Measurements from ENCODE around the gene TESK1. TPM values are rescaled to one million over a fixed set of nuclear protein-coding genes. Genes with fewer than 3 reads are reported as not detected.
"Not testable (repeated sequence)": the region's sequence is repeated elsewhere in the genome, so short reads cannot be mapped to it uniquely, and the experiment has no call there.

TESK1 gene
- total RNA-seq, 1 donor from 2014 or later = 42.4 TPM

GRCh38 chr9:35574578-35575122 lies 30.4 kb upstream of the TESK1 start:
- Mint-ChIP-seq H3K36me3 (no peaks in the 10 kb centered on the region), H3K4me1 (ENCODE audit: unreplicated experiment) (no peaks in the 10 kb centered on the region), H3K9me3 (peaks cover 1% of the 10 kb centered on the region), H3K27me3 (no peaks in the 10 kb centered on the region), H3K27ac (no peak overlapping the region), H3K4me3 (no peak overlapping the region)
- no peak for DNase-seq (ENCODE audit: extremely low spot score, unreplicated experiment)
- TF ChIP-seq CTCF (conservative IDR thresholded peaks at IDR 0.05) = no peak

GRCh38 chr9:35575478-35575877 lies 29.6 kb upstream of the TESK1 start:
- Mint-ChIP-seq H3K4me1 (ENCODE audit: unreplicated experiment) (no peaks in the 10 kb centered on the region), H3K27ac (no peak overlapping the region), H3K36me3 (no peaks in the 10 kb centered on the region), H3K4me3 (no peak overlapping the region), H3K27me3 (no peaks in the 10 kb centered on the region), H3K9me3 (peaks cover 5% of the 10 kb centered on the region)
- no peak for DNase-seq (ENCODE audit: extremely low spot score, unreplicated experiment)
- TF ChIP-seq CTCF (conservative IDR thresholded peaks at IDR 0.05) = no peak

GRCh38 chr9:35577486-35577885 lies 27.6 kb upstream of the TESK1 start:
- no peaks in the 10 kb centered on the region for H3K4me1 Mint-ChIP-seq (ENCODE audit: unreplicated experiment)
- peaks cover 5% of the 10 kb centered on the region for H3K9me3 Mint-ChIP-seq
- TF ChIP-seq CTCF (conservative IDR thresholded peaks at IDR 0.05) = no peak
- H3K36me3 Mint-ChIP-seq = no peaks in the 10 kb centered on the region
- DNase-seq (ENCODE audit: extremely low spot score, unreplicated experiment) = no peak
- no peak overlapping the region for H3K27ac Mint-ChIP-seq
- H3K27me3 Mint-ChIP-seq = no peaks in the 10 kb centered on the region
- no peak overlapping the region for H3K4me3 Mint-ChIP-seq

GRCh38 chr9:35579130-35579529 lies 25.9 kb upstream of the TESK1 start:
- DNase-seq (ENCODE audit: extremely low spot score, unreplicated experiment) = no peak
- H3K27me3 Mint-ChIP-seq = no peaks in the 10 kb centered on the region
- H3K4me3 Mint-ChIP-seq = no peak overlapping the region
- H3K36me3 Mint-ChIP-seq = no peaks in the 10 kb centered on the region
- TF ChIP-seq CTCF (conservative IDR thresholded peaks at IDR 0.05) = no peak
- no peaks in the 10 kb centered on the region for H3K4me1 Mint-ChIP-seq (ENCODE audit: unreplicated experiment)
- peaks cover 5% of the 10 kb centered on the region for H3K9me3 Mint-ChIP-seq
- no peak overlapping the region for H3K27ac Mint-ChIP-seq

- H3K4me3 Mint-ChIP-seq, H3K9me3 Mint-ChIP-seq, H3K27me3 Mint-ChIP-seq: not testable (repeated sequence)
Measured at GRCh38 chr9:35579659-35580227, 25.3 kb upstream of the TESK1 start.

GRCh38 chr9:35583521-35583920 lies 21.5 kb upstream of the TESK1 start:
- not testable (repeated sequence) for DNase-seq (ENCODE audit: extremely low spot score, unreplicated experiment); H3K4me1 Mint-ChIP-seq (ENCODE audit: unreplicated experiment); H3K36me3 Mint-ChIP-seq; H3K9me3 Mint-ChIP-seq; H3K27me3 Mint-ChIP-seq; H3K4me3 Mint-ChIP-seq; H3K27ac Mint-ChIP-seq

More at GRCh38 chr9:35579659-35580227, 25.3 kb upstream of the TESK1 start:
- H3K36me3 Mint-ChIP-seq; H3K27ac Mint-ChIP-seq; H3K4me1 Mint-ChIP-seq (ENCODE audit: unreplicated experiment); DNase-seq (ENCODE audit: extremely low spot score, unreplicated experiment): not testable (repeated sequence)

- H3K4me1 Mint-ChIP-seq (ENCODE audit: unreplicated experiment); H3K4me3 Mint-ChIP-seq; DNase-seq (ENCODE audit: extremely low spot score, unreplicated experiment); H3K27me3 Mint-ChIP-seq; H3K36me3 Mint-ChIP-seq; H3K27ac Mint-ChIP-seq; H3K9me3 Mint-ChIP-seq: not testable (repeated sequence)
Measured at GRCh38 chr9:35584681-35585080, 20.4 kb upstream of the TESK1 start.

GRCh38 chr9:35588506-35588905 lies 16.6 kb upstream of the TESK1 start:
- not testable (repeated sequence) for H3K36me3 Mint-ChIP-seq; H3K4me1 Mint-ChIP-seq (ENCODE audit: unreplicated experiment); DNase-seq (ENCODE audit: extremely low spot score, unreplicated experiment); H3K4me3 Mint-ChIP-seq; H3K27ac Mint-ChIP-seq; H3K9me3 Mint-ChIP-seq; H3K27me3 Mint-ChIP-seq
